ENCODE measurements around the gene SCMH1.

SCMH1 gene

GRCh38 chr1:41020109-41020576 is 222.0 kb downstream of the SCMH1 start:
- no peaks in the 10 kb centered on the region for H3K27me3 ChIP-seq (ENCODE audit: control insufficient read depth in 1 of 2, insufficient read depth in 2 of 2, low read length in 2 of 2)
- H3K9me3 ChIP-seq (ENCODE audit: control insufficient read depth in 2 of 2, low read length in 2 of 2): no peaks in the 10 kb centered on the region
- peaks cover 6% of the 10 kb centered on the region for H3K4me1 ChIP-seq (ENCODE audit: control insufficient read depth, insufficient read depth, low read length)
- no peak overlapping the region for H3K4me3 ChIP-seq (ENCODE audit: low read length in 2 of 2)
- peaks cover 0 to 8% of the 10 kb centered on the region in 2 donors for H3K36me3 ChIP-seq (ENCODE audit: control insufficient read depth in 2 of 2, insufficient read depth in 2 of 2, low read length in 2 of 2)
- no peak overlapping the region for H3K9ac ChIP-seq (ENCODE audit: low read length in 2 of 2)
- no peak overlapping the region for H3K27ac ChIP-seq (ENCODE audit: low read length)

GRCh38 chr1:41019353-41019745 is 222.8 kb downstream of the SCMH1 start:
- peaks cover 0 to 8% of the 10 kb centered on the region in 2 donors for H3K36me3 ChIP-seq (ENCODE audit: control insufficient read depth in 2 of 2, insufficient read depth in 2 of 2, low read length in 2 of 2)
- H3K4me3 ChIP-seq (ENCODE audit: low read length in 2 of 2): no peak overlapping the region
- no peak overlapping the region for H3K27ac ChIP-seq (ENCODE audit: low read length)
- no peaks in the 10 kb centered on the region for H3K9me3 ChIP-seq (ENCODE audit: control insufficient read depth in 2 of 2, low read length in 2 of 2)
- H3K27me3 ChIP-seq (ENCODE audit: control insufficient read depth in 1 of 2, insufficient read depth in 2 of 2, low read length in 2 of 2): no peaks in the 10 kb centered on the region
- H3K4me1 ChIP-seq (ENCODE audit: control insufficient read depth, insufficient read depth, low read length): peaks cover 6% of the 10 kb centered on the region
- H3K9ac ChIP-seq (ENCODE audit: low read length in 2 of 2): no peak overlapping the region

GRCh38 chr1:41018018-41018410 is 224.1 kb downstream of the SCMH1 start:
- Histone ChIP-seq H3K9me3 (ENCODE audit: control insufficient read depth in 2 of 2, low read length in 2 of 2) (no peaks in the 10 kb centered on the region), H3K36me3 (ENCODE audit: control insufficient read depth in 2 of 2, insufficient read depth in 2 of 2, low read length in 2 of 2) (peaks cover 0 to 3% of the 10 kb centered on the region in 2 donors), H3K9ac (ENCODE audit: low read length in 2 of 2) (no peak overlapping the region), H3K4me1 (ENCODE audit: control insufficient read depth, insufficient read depth, low read length) (peaks cover 6% of the 10 kb centered on the region), H3K4me3 (ENCODE audit: low read length in 2 of 2) (no peak overlapping the region), H3K27me3 (ENCODE audit: control insufficient read depth in 1 of 2, insufficient read depth in 2 of 2, low read length in 2 of 2) (no peaks in the 10 kb centered on the region), H3K27ac (ENCODE audit: low read length) (no peak overlapping the region)

GRCh38 chr1:41017141-41018017 is 224.7 kb downstream of the SCMH1 start:
- no peak overlapping the region for H3K27ac ChIP-seq (ENCODE audit: low read length)
- H3K9ac ChIP-seq (ENCODE audit: low read length in 2 of 2): no peak overlapping the region
- H3K27me3 ChIP-seq (ENCODE audit: control insufficient read depth in 1 of 2, insufficient read depth in 2 of 2, low read length in 2 of 2): no peaks in the 10 kb centered on the region
- no peaks in the 10 kb centered on the region for H3K9me3 ChIP-seq (ENCODE audit: control insufficient read depth in 2 of 2, low read length in 2 of 2)
- H3K4me3 ChIP-seq (ENCODE audit: low read length in 2 of 2): no peak overlapping the region
- H3K36me3 ChIP-seq (ENCODE audit: control insufficient read depth in 2 of 2, insufficient read depth in 2 of 2, low read length in 2 of 2): peaks cover 0 to 4% of the 10 kb centered on the region in 2 donors
- H3K4me1 ChIP-seq (ENCODE audit: control insufficient read depth, insufficient read depth, low read length): peaks cover 6% of the 10 kb centered on the region

GRCh38 chr1:41015897-41016470 is 226.1 kb downstream of the SCMH1 start:
- no peak overlapping the region for H3K9ac ChIP-seq (ENCODE audit: low read length in 2 of 2)
- H3K4me3 ChIP-seq (ENCODE audit: low read length in 2 of 2): no peak overlapping the region
- H3K27me3 ChIP-seq (ENCODE audit: control insufficient read depth in 1 of 2, insufficient read depth in 2 of 2, low read length in 2 of 2): no peaks in the 10 kb centered on the region
- peak overlapping the region; percentile 11 for H3K27ac ChIP-seq (ENCODE audit: low read length)
- H3K4me1 ChIP-seq (ENCODE audit: control insufficient read depth, insufficient read depth, low read length): peaks cover 3% of the 10 kb centered on the region
- peaks cover 3 to 16% of the 10 kb centered on the region in 2 donors for H3K36me3 ChIP-seq (ENCODE audit: control insufficient read depth in 2 of 2, insufficient read depth in 2 of 2, low read length in 2 of 2)
- H3K9me3 ChIP-seq (ENCODE audit: control insufficient read depth in 2 of 2, low read length in 2 of 2): no peaks in the 10 kb centered on the region

- Histone ChIP-seq H3K36me3 (ENCODE audit: control insufficient read depth in 2 of 2, insufficient read depth in 2 of 2, low read length in 2 of 2) (peaks cover 3 to 19% of the 10 kb centered on the region in 2 donors), H3K27ac (ENCODE audit: low read length) (peak overlapping the region; percentile 11)
These were observed 226.7 kb downstream of the SCMH1 start for GRCh38 chr1:41015281-41015896.

GRCh38 chr1:41014871-41015270 is 227.2 kb downstream of the SCMH1 start:
- Histone ChIP-seq H3K27me3 (ENCODE audit: control insufficient read depth in 1 of 2, insufficient read depth in 2 of 2, low read length in 2 of 2) (no peaks in the 10 kb centered on the region), H3K9me3 (ENCODE audit: control insufficient read depth in 2 of 2, low read length in 2 of 2) (no peaks in the 10 kb centered on the region), H3K9ac (ENCODE audit: low read length in 2 of 2) (no peak overlapping the region), H3K36me3 (ENCODE audit: control insufficient read depth in 2 of 2, insufficient read depth in 2 of 2, low read length in 2 of 2) (peaks cover 8 to 23% of the 10 kb centered on the region in 2 donors), H3K4me3 (ENCODE audit: low read length in 2 of 2) (no peak overlapping the region), H3K27ac (ENCODE audit: low read length) (no peak overlapping the region), H3K4me1 (ENCODE audit: control insufficient read depth, insufficient read depth, low read length) (peaks cover 3% of the 10 kb centered on the region)

More at GRCh38 chr1:41015281-41015896, 226.7 kb downstream of the SCMH1 start:
- no peak overlapping the region for H3K9ac ChIP-seq (ENCODE audit: low read length in 2 of 2)
- no peak overlapping the region for H3K4me3 ChIP-seq (ENCODE audit: low read length in 2 of 2)
- no peaks in the 10 kb centered on the region for H3K27me3 ChIP-seq (ENCODE audit: control insufficient read depth in 1 of 2, insufficient read depth in 2 of 2, low read length in 2 of 2)
- no peaks in the 10 kb centered on the region for H3K9me3 ChIP-seq (ENCODE audit: control insufficient read depth in 2 of 2, low read length in 2 of 2)
- peaks cover 3% of the 10 kb centered on the region for H3K4me1 ChIP-seq (ENCODE audit: control insufficient read depth, insufficient read depth, low read length)

GRCh38 chr1:41013796-41014195 is 228.3 kb downstream of the SCMH1 start:
- no peaks in the 10 kb centered on the region for H3K27me3 ChIP-seq (ENCODE audit: control insufficient read depth in 1 of 2, insufficient read depth in 2 of 2, low read length in 2 of 2)
- H3K4me3 ChIP-seq (ENCODE audit: low read length in 2 of 2): no peak overlapping the region
- H3K9me3 ChIP-seq (ENCODE audit: control insufficient read depth in 2 of 2, low read length in 2 of 2): no peaks in the 10 kb centered on the region
- no peak overlapping the region for H3K27ac ChIP-seq (ENCODE audit: low read length)
- peaks cover 18 to 28% of the 10 kb centered on the region in 2 donors for H3K36me3 ChIP-seq (ENCODE audit: control insufficient read depth in 2 of 2, insufficient read depth in 2 of 2, low read length in 2 of 2)
- H3K4me1 ChIP-seq (ENCODE audit: control insufficient read depth, insufficient read depth, low read length): peaks cover 3% of the 10 kb centered on the region
- H3K9ac ChIP-seq (ENCODE audit: low read length in 2 of 2): no peak overlapping the region

- Histone ChIP-seq H3K4me3 (ENCODE audit: low read length in 2 of 2) (no peak overlapping the region), H3K27me3 (ENCODE audit: control insufficient read depth in 1 of 2, insufficient read depth in 2 of 2, low read length in 2 of 2) (no peaks in the 10 kb centered on the region), H3K9ac (ENCODE audit: low read length in 2 of 2) (no peak overlapping the region), H3K36me3 (ENCODE audit: control insufficient read depth in 2 of 2, insufficient read depth in 2 of 2, low read length in 2 of 2) (peaks cover 24 to 34% of the 10 kb centered on the region in 2 donors), H3K27ac (ENCODE audit: low read length) (no peak overlapping the region), H3K4me1 (ENCODE audit: control insufficient read depth, insufficient read depth, low read length) (peaks cover 3% of the 10 kb centered on the region), H3K9me3 (ENCODE audit: control insufficient read depth in 2 of 2, low read length in 2 of 2) (no peaks in the 10 kb centered on the region)
These were observed 229.1 kb downstream of the SCMH1 start for GRCh38 chr1:41013024-41013423.

GRCh38 chr1:41010345-41010744 is 231.8 kb downstream of the SCMH1 start:
- H3K27me3 ChIP-seq (ENCODE audit: control insufficient read depth in 1 of 2, insufficient read depth in 2 of 2, low read length in 2 of 2): no peaks in the 10 kb centered on the region
- no peak overlapping the region for H3K4me3 ChIP-seq (ENCODE audit: low read length in 2 of 2)
- no peak overlapping the region for H3K9ac ChIP-seq (ENCODE audit: low read length in 2 of 2)
- H3K27ac ChIP-seq (ENCODE audit: low read length): no peak overlapping the region
- no peaks in the 10 kb centered on the region for H3K9me3 ChIP-seq (ENCODE audit: control insufficient read depth in 2 of 2, low read length in 2 of 2)
- peaks cover 34 to 50% of the 10 kb centered on the region in 2 donors for H3K36me3 ChIP-seq (ENCODE audit: control insufficient read depth in 2 of 2, insufficient read depth in 2 of 2, low read length in 2 of 2)
- H3K4me1 ChIP-seq (ENCODE audit: control insufficient read depth, insufficient read depth, low read length): peaks cover 1% of the 10 kb centered on the region

Measured in stomach smooth muscle (tissue), 2 donors.